ENCODE measurements around the gene TECTB.

TECTB gene

GRCh38 chr10:112275512-112276245 is 7.5 kb upstream of the TECTB start:
- DNase-seq (ENCODE audit: low spot score), result no peak

GRCh38 chr10:112278871-112279270 is 4.3 kb upstream of the TECTB start:
- peak; percentile 26 for DNase-seq (ENCODE audit: low spot score)

- no peak for DNase-seq (ENCODE audit: low spot score)
Observed at GRCh38 chr10:112279433-112279832, 3.8 kb upstream of the TECTB start.

GRCh38 chr10:112280205-112280921 is 2.8 kb upstream of the TECTB start:
- no peak for DNase-seq (ENCODE audit: low spot score)

GRCh38 chr10:112282086-112282485 is 1.1 kb upstream of the TECTB start:
- no peak for DNase-seq (ENCODE audit: low spot score)

GRCh38 chr10:112286837-112287818 is 3.9 kb downstream of the TECTB start:
- DNase-seq (ENCODE audit: low spot score), result peak; percentile 54

GRCh38 chr10:112287844-112288243 is 4.6 kb downstream of the TECTB start:
- no peak for DNase-seq (ENCODE audit: low spot score)

GRCh38 chr10:112288486-112288885 is 5.3 kb downstream of the TECTB start:
- DNase-seq (ENCODE audit: low spot score), result peak; percentile 29

GRCh38 chr10:112289373-112290053 is 6.3 kb downstream of the TECTB start:
- DNase-seq (ENCODE audit: low spot score), result no peak

- no peak for DNase-seq (ENCODE audit: low spot score)
Observed at GRCh38 chr10:112290054-112290373, 6.8 kb downstream of the TECTB start.

GRCh38 chr10:112294169-112294568 is 11.0 kb downstream of the TECTB start:
- no peak for DNase-seq (ENCODE audit: low spot score)

- DNase-seq (ENCODE audit: low spot score), result no peak
Observed at GRCh38 chr10:112295853-112296830, 12.9 kb downstream of the TECTB start.

- DNase-seq (ENCODE audit: low spot score), result no peak
Observed at GRCh38 chr10:112296908-112297331, 13.7 kb downstream of the TECTB start.

- no peak for DNase-seq (ENCODE audit: low spot score)
Observed at GRCh38 chr10:112298581-112298980, 15.4 kb downstream of the TECTB start.

- no peak for DNase-seq (ENCODE audit: low spot score)
Observed at GRCh38 chr10:112299456-112299855, 16.3 kb downstream of the TECTB start.

GRCh38 chr10:112302335-112302734 is 19.1 kb downstream of the TECTB start:
- no peak for DNase-seq (ENCODE audit: low spot score)

- no peak for DNase-seq (ENCODE audit: low spot score)
Observed at GRCh38 chr10:112303528-112303927, 20.3 kb downstream of the TECTB start.

- DNase-seq (ENCODE audit: low spot score), result no peak
Observed at GRCh38 chr10:112304267-112304859, 21.2 kb downstream of the TECTB start.

GRCh38 chr10:112307358-112308124 is 24.3 kb downstream of the TECTB start:
- peak; percentile 31 for DNase-seq (ENCODE audit: low spot score)

GRCh38 chr10:112308125-112308502 is 24.9 kb downstream of the TECTB start:
- no peak for DNase-seq (ENCODE audit: low spot score)
